K562 (cell line): ENCODE data around the gene NDUFB10. TPM values are rescaled to one million over a fixed set of nuclear protein-coding genes. Genes with fewer than 3 reads are reported as not detected.
A peak's percentile ranks its signal among the peaks of the same experiment; 100 is the strongest.

Experiments used
- BRF1 ChIP-seq: IDR thresholded peaks from 3 replicates; pipeline ENCODE4 v1.6.1; 2011; ENCODE audit warnings: borderline replicate concordance, mild to moderate bottlenecking; ENCODE audit not compliant: insufficient read length; ENCODE audit errors: extremely low read depth
- CBX1 ChIP-seq: sonication (generic); IDR thresholded peaks from 2 replicates; pipeline ENCODE4 v1.6.1; 2016; ENCODE audit warnings: antibody characterized with exemption, low read depth, mild to moderate bottlenecking
- E2F8 ChIP-seq: fragments of 450-650 bp; IDR thresholded peaks from 2 replicates; pipeline ENCODE4 v1.7.1; 2018; ENCODE audit warnings: mild to moderate bottlenecking, low read depth; ENCODE audit not compliant: partially characterized antibody
- FOXJ3 ChIP-seq: sonication (generic); formaldehyde crosslinking; IDR thresholded peaks from 2 replicates; pipeline ENCODE4 v1.4.0; 2020; ENCODE audit warnings: mild to moderate bottlenecking, missing genetic modification reagents
- HDGF ChIP-seq: fragments of 450-650 bp; IDR thresholded peaks from 2 replicates; pipeline ENCODE4 v1.6.1; 2016
- HNRNPL ChIP-seq: fragments of 200-400 bp; formaldehyde crosslinking; IDR thresholded peaks from 2 replicates; pipeline ENCODE4 v1.6.1; 2017; ENCODE audit warnings: low read depth, mild to moderate bottlenecking, low read length
- NFXL1 ChIP-seq: fragments of 450-650 bp; formaldehyde crosslinking; IDR thresholded peaks from 2 replicates; pipeline ENCODE4 v1.4.0; 2021; ENCODE audit warnings: mild to moderate bottlenecking
- RNF2 ChIP-seq: sonication (generic); IDR thresholded peaks from 2 replicates; pipeline ENCODE4 v1.6.1; 2016
- RUNX1 ChIP-seq: sonication (generic); IDR thresholded peaks from 2 replicates; pipeline ENCODE4 v1.6.1; 2016; ENCODE audit warnings: antibody characterized with exemption, low read depth
- SLC30A9 ChIP-seq: fragments of 250-450 bp; sonication (Bioruptor Pico); IDR thresholded peaks from 2 replicates; pipeline ENCODE4 v1.8.0; 2022; ENCODE audit warnings: mild to moderate bottlenecking, moderate library complexity
- USF2 ChIP-seq: sonication (generic); formaldehyde crosslinking; IDR thresholded peaks from 2 replicates; pipeline ENCODE4 v1.5.0; 2020; ENCODE audit warnings: missing genetic modification reagents
- YBX1 ChIP-seq: fragments of 450-650 bp; IDR thresholded peaks from 2 replicates; pipeline ENCODE4 v1.7.1; 2016; ENCODE audit warnings: mild to moderate bottlenecking
- ZBTB12 ChIP-seq: fragments of 250-450 bp; sonication (Bioruptor Pico); IDR thresholded peaks from 2 replicates; pipeline ENCODE4 v1.4.0; 2020
- ZKSCAN8 ChIP-seq: fragments of 200-800 bp; sonication (Bioruptor generic); IDR thresholded peaks from 2 replicates; pipeline ENCODE4 v1.6.1; 2016; ENCODE audit warnings: missing genetic modification characterization, missing compliant biosample characterization
- ZNF197 ChIP-seq: fragments of 200-800 bp; sonication (Bioruptor generic); IDR thresholded peaks from 2 replicates; pipeline ENCODE4 v1.6.1; 2016; ENCODE audit warnings: low read depth, missing genetic modification characterization, missing compliant biosample characterization
- ZNF224 ChIP-seq: sonication (generic); formaldehyde crosslinking; IDR thresholded peaks from 2 replicates; pipeline ENCODE4 v1.8.0; 2022; ENCODE audit warnings: mild to moderate bottlenecking, missing genetic modification reagents
- ZNF253 ChIP-seq: fragments of 250-450 bp; sonication (Bioruptor Pico); conservative IDR thresholded peaks from 2 replicates; pipeline ENCODE4 v1.6.1; 2021; ENCODE audit warnings: mild to moderate bottlenecking
- ZNF280A ChIP-seq: fragments of 450-650 bp; IDR thresholded peaks from 2 replicates; pipeline ENCODE4 v1.6.1; 2018; ENCODE audit warnings: mild to moderate bottlenecking, low read depth; ENCODE audit not compliant: partially characterized antibody
- ZNF511 ChIP-seq: sonication (generic); formaldehyde crosslinking; IDR thresholded peaks from 2 replicates; pipeline ENCODE4 v1.8.0; 2022; ENCODE audit warnings: mild to moderate bottlenecking, missing genetic modification reagents
- ZNF586 ChIP-seq: fragments of 450-650 bp; formaldehyde crosslinking; conservative IDR thresholded peaks from 2 replicates; pipeline ENCODE4 v1.4.0; 2020; ENCODE audit warnings: mild to moderate bottlenecking, moderate library complexity
- ZNF76 ChIP-seq: fragments of 250-450 bp; sonication (Bioruptor Pico); IDR thresholded peaks from 2 replicates; pipeline ENCODE4 v1.4.0; 2020; ENCODE audit warnings: mild to moderate bottlenecking, moderate library complexity, borderline replicate concordance
- polyA plus RNA-seq, 8 experiments: library from polyadenylated mRNA; depleted of rRNA in 4 of 8; stranded (reverse) in 5 of 8; unstranded in 3 of 8; fragments of >200 nt; fragmentation: Nextera tagmentation in 2 of 8; fragmentation: Illumina TruSeq in 1 of 8; extraction: Ambion mirVana in 2 of 8; extraction: Trizol in 1 of 8; gene quantifications; 2 replicates each; pipeline versions ENCODE4 v1.2.1 to v1.2.3, GENCODE V29; 2011 to 2014; ENCODE audit warnings: inconsistent platforms in 1 of 8, missing spikeins in 1 of 8
- total RNA-seq, 7 experiments: library from RNA; depleted of rRNA in 6 of 7; stranded (reverse); fragments of >200 nt in 6 of 7; fragmentation: Illumina TruSeq in 2 of 7; extraction: Trizol in 2 of 7; gene quantifications; 2 replicates each; pipeline versions ENCODE4 v1.2.1 to v1.2.3, GENCODE V29; 2011 to 2021; ENCODE audit warnings: low replicate concordance in 1 of 7

Gene NDUFB10
- total and polyA plus RNA-seq, 9 of the 15 experiments (the other 6 are each of a cell fraction or from before 2014, with no cell fraction given): 69.3 to 527 (median 161) TPM

DNA sequence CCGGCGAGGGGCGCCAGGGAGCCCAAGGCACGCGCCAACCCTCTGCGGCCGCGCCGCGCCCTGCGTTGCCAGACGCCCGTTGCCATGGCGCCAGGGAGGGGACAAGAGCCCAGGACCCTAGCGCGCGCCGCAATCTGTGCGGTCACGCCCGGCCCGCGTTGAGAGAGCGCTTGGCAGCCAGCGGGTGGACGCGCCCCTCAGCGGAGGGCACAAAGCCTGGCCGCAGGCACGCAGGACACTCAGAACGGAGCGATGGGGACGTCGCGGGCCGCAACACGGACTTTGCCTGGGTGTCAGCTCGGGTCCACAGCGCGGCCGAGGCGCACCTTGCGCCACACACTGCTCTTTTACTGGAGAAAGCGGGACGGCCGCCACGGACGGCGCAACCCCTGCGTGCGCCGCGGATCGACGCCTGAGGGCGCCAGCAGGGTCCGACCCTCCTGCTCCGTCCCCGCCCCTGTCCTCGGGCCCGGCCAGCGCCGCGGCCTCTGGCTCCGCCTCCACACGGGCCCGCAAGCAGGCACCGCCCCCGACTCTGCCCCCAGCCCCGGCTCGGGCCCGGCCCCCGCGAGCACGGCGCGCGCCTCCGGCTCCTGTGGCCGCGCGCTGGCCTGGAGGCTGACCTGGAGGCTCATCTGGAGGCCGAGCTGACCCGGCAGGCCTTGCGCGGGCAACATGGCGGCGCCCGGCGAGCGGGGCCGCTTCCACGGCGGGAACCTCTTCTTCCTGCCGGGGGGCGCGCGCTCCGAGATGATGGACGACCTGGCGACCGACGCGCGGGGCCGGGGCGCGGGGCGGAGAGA lies 24.4 kb downstream of the NDUFB10 start, which contains the start of gene GFER (continued):
- no peak for TF ChIP-seq ZNF280A
- TF ChIP-seq E2F8: no peak
- TF ChIP-seq ZKSCAN8: no peak
- TF ChIP-seq YBX1: no peak
- 0 out of 2 replicates have a peak, but pooled peaks have one; percentile 57 for TF ChIP-seq FOXJ3 (CRISPR knock-in tag)
- TF ChIP-seq RUNX1: peak; percentile 8; the same call in 1 of the 2 replicates
- peak; percentile 71 for TF ChIP-seq HNRNPL
- TF ChIP-seq HDGF: no peak
- peak; percentile 77; the same call in 1 of the 2 replicates for TF ChIP-seq ZNF76 (CRISPR knock-in tag)
- no peak for TF ChIP-seq BRF1
- no peak; the same call in none of the 2 replicates for TF ChIP-seq ZNF511 (CRISPR knock-in tag)
- TF ChIP-seq ZBTB12 (CRISPR knock-in tag): no peak
- TF ChIP-seq NFXL1 (CRISPR knock-in tag): no peak
- TF ChIP-seq ZNF253 (CRISPR knock-in tag): no peak
- TF ChIP-seq RNF2: no peak
- no peak for TF ChIP-seq SLC30A9
- peak; percentile 94 for TF ChIP-seq ZNF197 (CRISPR knock-in tag)
- TF ChIP-seq ZNF586: no peak
- TF ChIP-seq USF2 (CRISPR knock-in tag): no peak
- TF ChIP-seq ZNF224: no peak
- TF ChIP-seq CBX1: peak; percentile 40; the same call in 1 of the 2 replicates
